Breast epithelium (tissue), 4 donors: ENCODE measurements around the gene CSF2. TPM values are rescaled to one million over a fixed set of nuclear protein-coding genes. Genes with fewer than 3 reads are reported as not detected.

Source experiments
- DNase-seq, 2 donors: peaks; one replicate each; pipeline ENCODE4 v3.0.0-alpha.2; 2019; ENCODE audit warnings: low spot score in 2 of 2
- H3K27ac ChIP-seq, 2 donors: fragments of 200-600 bp; sonication (generic) in 1 of 2; one replicate each; pipeline ENCODE4 v1.5.1; 2016 to 2019; ENCODE audit warnings: mild to moderate bottlenecking in 1 of 2
- H3K27me3 ChIP-seq, 2 donors: fragments of 200-600 bp; sonication (generic) in 1 of 2; one replicate each; pipeline versions ENCODE4 v1.5.1 to v1.6.0; 2017 to 2019; ENCODE audit warnings: control low read depth in 1 of 2, mild to moderate bottlenecking in 1 of 2
- H3K36me3 ChIP-seq: fragments of 200-600 bp; one replicate; pipeline ENCODE4 v1.5.1; 2019
- H3K4me1 ChIP-seq, 2 donors: fragments of 200-600 bp; sonication (generic); one replicate each; pipeline ENCODE4 v1.5.1; 2016 to 2019; ENCODE audit warnings: control low read depth in 1 of 2
- H3K4me3 ChIP-seq, 3 donors: fragments of 200-600 bp; sonication (generic); 1 replicate in 2 of 3; 2 replicates in 1 of 3; pipeline ENCODE4 v1.5.1; 2016 to 2019; ENCODE audit warnings: mild to moderate bottlenecking in 3 of 3, moderate library complexity in 2 of 3
- H3K9me3 ChIP-seq, 2 donors: fragments of 200-600 bp; sonication (generic) in 1 of 2; one replicate each; pipeline ENCODE4 v1.5.1; 2016 to 2019; ENCODE audit warnings: control low read depth in 1 of 2
- POLR2A ChIP-seq: fragments of 450-650 bp; IDR thresholded peaks from one replicate; pipeline ENCODE4 v1.6.1; 2016; ENCODE audit warnings: antibody characterized with exemption, mild to moderate bottlenecking, moderate library complexity
- POLR2AphosphoS5 ChIP-seq, 3 donors: sonication (generic); formaldehyde crosslinking; IDR thresholded peaks; one replicate each; pipeline ENCODE4 v1.6.1; 2017; ENCODE audit warnings: antibody characterized with exemption in 3 of 3
- intact Hi-C: fragments of 100-400 bp; cut with DNase I; formaldehyde crosslinking; loops from one replicate; pipeline ENCODE4 v1.15.1; 2023; ENCODE audit warnings: low total_unique reads
- total RNA-seq, 3 donors: library from RNA; depleted of rRNA; stranded (reverse); fragments of >200 nt; gene quantifications; one replicate each; pipeline ENCODE4 v1.1.0, GENCODE V29; 2016
- TF ChIP-seq, protein P1 (sequence below), 3 donors: fragments of 450-650 bp; IDR thresholded peaks; one replicate each; pipeline ENCODE4 v1.5.1; 2016 to 2017; ENCODE audit warnings: antibody characterized with exemption in 3 of 3, mild to moderate bottlenecking in 3 of 3, moderate library complexity in 3 of 3

Gene CSF2
- total RNA-seq, 3 donors from 2014 or later: not detected

DNA sequence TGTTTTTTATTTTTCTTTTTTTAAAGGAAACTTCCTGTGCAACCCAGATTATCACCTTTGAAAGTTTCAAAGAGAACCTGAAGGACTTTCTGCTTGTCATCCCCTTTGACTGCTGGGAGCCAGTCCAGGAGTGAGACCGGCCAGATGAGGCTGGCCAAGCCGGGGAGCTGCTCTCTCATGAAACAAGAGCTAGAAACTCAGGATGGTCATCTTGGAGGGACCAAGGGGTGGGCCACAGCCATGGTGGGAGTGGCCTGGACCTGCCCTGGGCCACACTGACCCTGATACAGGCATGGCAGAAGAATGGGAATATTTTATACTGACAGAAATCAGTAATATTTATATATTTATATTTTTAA is 2.1 kb downstream of the CSF2 start:
- no peaks in the 10 kb centered on the region for H3K36me3 ChIP-seq
- intact Hi-C loops: no loop called here
- TF ChIP-seq POLR2A: no peak
- TF ChIP-seq, protein P1, sequence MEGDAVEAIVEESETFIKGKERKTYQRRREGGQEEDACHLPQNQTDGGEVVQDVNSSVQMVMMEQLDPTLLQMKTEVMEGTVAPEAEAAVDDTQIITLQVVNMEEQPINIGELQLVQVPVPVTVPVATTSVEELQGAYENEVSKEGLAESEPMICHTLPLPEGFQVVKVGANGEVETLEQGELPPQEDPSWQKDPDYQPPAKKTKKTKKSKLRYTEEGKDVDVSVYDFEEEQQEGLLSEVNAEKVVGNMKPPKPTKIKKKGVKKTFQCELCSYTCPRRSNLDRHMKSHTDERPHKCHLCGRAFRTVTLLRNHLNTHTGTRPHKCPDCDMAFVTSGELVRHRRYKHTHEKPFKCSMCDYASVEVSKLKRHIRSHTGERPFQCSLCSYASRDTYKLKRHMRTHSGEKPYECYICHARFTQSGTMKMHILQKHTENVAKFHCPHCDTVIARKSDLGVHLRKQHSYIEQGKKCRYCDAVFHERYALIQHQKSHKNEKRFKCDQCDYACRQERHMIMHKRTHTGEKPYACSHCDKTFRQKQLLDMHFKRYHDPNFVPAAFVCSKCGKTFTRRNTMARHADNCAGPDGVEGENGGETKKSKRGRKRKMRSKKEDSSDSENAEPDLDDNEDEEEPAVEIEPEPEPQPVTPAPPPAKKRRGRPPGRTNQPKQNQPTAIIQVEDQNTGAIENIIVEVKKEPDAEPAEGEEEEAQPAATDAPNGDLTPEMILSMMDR (IDR thresholded peaks at IDR 0.05): no peak
- TF ChIP-seq POLR2AphosphoS5 (IDR thresholded peaks at IDR 0.05): no peak
- no peaks in the 10 kb centered on the region for H3K9me3 ChIP-seq
- no peaks in the 10 kb centered on the region for H3K4me1 ChIP-seq
- no peak overlapping the region for H3K27ac ChIP-seq
- no peak for DNase-seq
- H3K27me3 ChIP-seq: no peaks in the 10 kb centered on the region
- no peak overlapping the region for H3K4me3 ChIP-seq

GRCh38 chr5:132076202-132076830 is 2.7 kb downstream of the CSF2 start:
- no peak for DNase-seq
- TF ChIP-seq, protein P1 (IDR thresholded peaks at IDR 0.05): no peak
- Histone ChIP-seq H3K27ac (no peak overlapping the region), H3K27me3 (no peaks in the 10 kb centered on the region), H3K4me3 (no peak overlapping the region), H3K4me1 (no peaks in the 10 kb centered on the region), H3K9me3 (no peaks in the 10 kb centered on the region), H3K36me3 (no peaks in the 10 kb centered on the region)
- intact Hi-C loops: no loop called here

- Histone ChIP-seq H3K27me3 (no peaks in the 10 kb centered on the region), H3K27ac (no peak overlapping the region), H3K4me1 (no peaks in the 10 kb centered on the region), H3K36me3 (no peaks in the 10 kb centered on the region), H3K9me3 (no peaks in the 10 kb centered on the region), H3K4me3 (no peak overlapping the region)
- TF ChIP-seq, protein P1 (IDR thresholded peaks at IDR 0.05): no peak
- no peak for TF ChIP-seq POLR2AphosphoS5 (IDR thresholded peaks at IDR 0.05)
- TF ChIP-seq POLR2A: no peak
- intact Hi-C loops: no loop called here
- no peak for DNase-seq
These were observed 3.4 kb downstream of the CSF2 start for GRCh38 chr5:132076983-132077382.

DNA sequence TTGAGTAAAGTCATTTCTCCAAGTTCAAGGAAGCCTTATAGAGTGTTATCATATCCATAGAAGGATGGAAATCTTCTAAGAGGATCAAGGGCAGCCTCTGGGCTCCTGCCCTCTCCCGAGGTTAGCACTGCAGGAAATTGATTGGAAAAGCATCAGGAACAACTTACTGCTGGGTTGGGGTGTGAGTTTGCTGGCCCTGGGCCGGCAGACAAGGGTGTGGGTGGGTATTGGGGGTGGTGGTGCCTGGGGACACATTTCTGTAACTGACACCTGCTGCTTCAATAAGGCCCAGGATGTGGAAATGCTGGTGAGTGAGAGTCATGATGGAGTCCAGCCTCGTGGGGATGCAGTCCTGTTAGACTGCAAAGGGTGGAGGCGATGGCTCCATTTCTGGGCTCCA is 5.5 kb downstream of the CSF2 start:
- Histone ChIP-seq H3K4me1 (no peaks in the 10 kb centered on the region), H3K36me3 (no peaks in the 10 kb centered on the region), H3K27me3 (no peaks in the 10 kb centered on the region), H3K4me3 (no peak overlapping the region), H3K9me3 (no peaks in the 10 kb centered on the region), H3K27ac (no peak overlapping the region)
- TF ChIP-seq, protein P1 (IDR thresholded peaks at IDR 0.05): no peak
- TF ChIP-seq POLR2AphosphoS5 (IDR thresholded peaks at IDR 0.05) (no peak), POLR2A (no peak)
- no peak for DNase-seq
- intact Hi-C loops: no loop called here

DNA sequence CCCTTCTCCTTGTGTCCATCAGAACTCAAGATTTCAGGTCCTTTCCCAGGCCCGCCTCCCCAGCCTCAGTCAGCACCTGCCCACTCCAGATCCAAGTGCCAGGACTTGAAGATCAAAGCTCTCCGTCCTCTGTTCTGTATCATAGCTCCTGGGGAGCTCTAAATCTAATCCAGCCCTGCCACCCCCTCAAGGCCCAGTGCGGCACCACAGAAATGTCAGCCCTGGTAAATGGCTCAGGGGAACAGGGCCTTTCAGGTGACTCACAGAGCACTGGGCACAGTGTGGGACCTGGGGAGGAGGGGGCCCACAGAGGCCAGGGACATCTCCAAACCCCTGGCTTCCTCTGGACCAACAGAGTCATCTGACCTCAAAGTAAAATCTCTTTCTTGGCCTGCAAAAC is 6.0 kb downstream of the CSF2 start:
- H3K36me3 ChIP-seq: no peaks in the 10 kb centered on the region
- no peak overlapping the region for H3K27ac ChIP-seq
- no peaks in the 10 kb centered on the region for H3K9me3 ChIP-seq
- H3K27me3 ChIP-seq: no peaks in the 10 kb centered on the region
- intact Hi-C loops: no loop called here
- no peaks in the 10 kb centered on the region for H3K4me1 ChIP-seq
- no peak for DNase-seq
- H3K4me3 ChIP-seq: no peak overlapping the region
- TF ChIP-seq, protein P1 (IDR thresholded peaks at IDR 0.05): no peak
- no peak for TF ChIP-seq POLR2AphosphoS5 (IDR thresholded peaks at IDR 0.05)
- TF ChIP-seq POLR2A: no peak
